ENCODE measurements around the gene BCR. TPM values are rescaled to one million over a fixed set of nuclear protein-coding genes. Genes with fewer than 3 reads are reported as not detected.

BCR gene
- total and polyA plus RNA-seq, 2 of the 8 experiments (the other 6 are each of a cell fraction or from before 2014, with no cell fraction given) = 66.7 to 130 TPM

DNA sequence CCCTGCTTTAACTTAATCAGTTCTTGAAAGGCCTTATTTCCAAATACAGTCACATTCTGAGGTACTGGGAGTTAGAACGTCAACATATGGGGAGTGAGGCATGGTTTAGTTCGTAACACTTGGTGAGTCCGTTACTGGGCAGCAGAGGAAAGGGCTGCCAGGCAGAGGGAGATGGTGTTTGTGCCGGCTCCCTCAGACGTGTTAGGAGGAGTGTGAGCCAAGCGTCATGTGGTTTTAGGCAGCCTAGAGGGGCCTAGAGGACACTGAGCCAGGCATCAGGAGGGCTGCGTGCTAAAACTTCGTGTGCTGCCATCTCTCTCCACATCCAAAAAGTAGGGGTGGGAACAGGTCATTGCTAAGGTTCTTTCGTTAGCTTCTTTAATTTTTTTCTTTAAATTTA, 10.2 kb downstream of the BCR start:
- Histone ChIP-seq H3K18ac (ENCODE audit: extremely low read depth, low read length) (no peak overlapping the region), H2BK120ac (replicated peaks; ENCODE audit: low read depth, low read length) (no peak overlapping the region), H2BK15ac (ENCODE audit: low read length) (no peak overlapping the region), H4K91ac (replicated peaks; ENCODE audit: insufficient read length, low read length) (no peak overlapping the region), H3K27me3 (replicated peaks in 1 of 4; ENCODE audit: control insufficient read depth in 3 of 4, extremely low read depth in 1 of 4, insufficient read depth in 3 of 4, low read length in 3 of 4) (no peaks in the 10 kb centered on the region), H3K9ac (replicated peaks in 1 of 4; ENCODE audit: extremely low read depth in 1 of 4, low read depth in 3 of 4, low read length in 3 of 4) (no peak overlapping the region), H2BK5ac (ENCODE audit: low read depth, low read length) (no peak overlapping the region), H4K5ac (ENCODE audit: insufficient read length, low read depth, low read length) (no peak overlapping the region), H2AFZ (ENCODE audit: low read length) (no peak overlapping the region), H3K4me1 (replicated peaks in 1 of 4; ENCODE audit: control insufficient read depth in 3 of 4, insufficient read depth in 4 of 4, low read length in 3 of 4) (peaks cover 7 to 23% (median 14%) of the 10 kb centered on the region in 4 experiments; a peak in 6 of 7 replicates), H3K4ac (replicated peaks; ENCODE audit: insufficient read length, low read depth, low read length) (no peak overlapping the region), H3K14ac (ENCODE audit: insufficient read length) (no peak overlapping the region), H2BK20ac (ENCODE audit: low read length) (no peak overlapping the region), H3K56ac (replicated peaks; ENCODE audit: insufficient read length, low read depth, low read length) (no peak overlapping the region), H4K8ac (ENCODE audit: extremely low read depth, insufficient read depth, low read length) (no peak overlapping the region), H4K20me1 (replicated peaks in 1 of 2; ENCODE audit: control insufficient read depth in 1 of 2, insufficient read depth in 2 of 2, low read length in 2 of 2) (peaks cover 33 to 47% of the 10 kb centered on the region in 2 experiments), H3K9me3 (ENCODE audit: insufficient read depth in 2 of 2, low read depth in 1 of 2, low read length in 1 of 2) (no peaks in the 10 kb centered on the region), H2BK12ac (ENCODE audit: low read depth, low read length) (no peak overlapping the region), H3K36me3 (ENCODE audit: control insufficient read depth in 2 of 4, insufficient read depth in 4 of 4, low read length in 3 of 4) (no peaks in the 10 kb centered on the region), H3K79me2 (ENCODE audit: control insufficient read depth in 1 of 2, insufficient read depth in 2 of 2, low read length in 2 of 2) (peaks cover 30 to 97% of the 10 kb centered on the region in 2 experiments), H3K27ac (ENCODE audit: low read depth, low read length) (no peak overlapping the region), H3K4me3 (ENCODE audit: extremely low read depth in 1 of 4, insufficient read depth in 2 of 4, low read depth in 3 of 4, low read length in 4 of 4) (no peak overlapping the region), H2AK5ac (ENCODE audit: low read depth, low read length) (no peak overlapping the region), H3K4me2 (ENCODE audit: insufficient read depth in 1 of 2, low read depth in 2 of 2, low read length in 2 of 2) (no peak overlapping the region), H3K79me1 (ENCODE audit: low read depth, low read length) (peaks cover 15% of the 10 kb centered on the region), H3K23ac (ENCODE audit: insufficient read length) (no peak overlapping the region), H3K23me2 (ENCODE audit: low read depth, low read length) (no peaks in the 10 kb centered on the region)
- POLR2A ChIA-PET (ENCODE audit: partially characterized antibody) = no interaction called here
- WGBS, 2 experiments (ENCODE audit: extremely low coverage in 1 of 2, insufficient coverage in 1 of 2, insufficient read length in 1 of 2, insufficient replicate concordance in 2 of 2, low coverage in 1 of 2, low lambda C conversion rate in 2 of 2, missing lambda C conversion rate in 1 of 2) = 87% methylated on average over 9 of the region's 9 CpGs; no CpG with 5 or more reads in 1 of the 2 experiments
- CTCF ChIA-PET (ENCODE audit: partially characterized antibody) = interaction anchor here (0.8 to 24.3 kb wide), 4 partner anchors 9 to 92 kb away, joined by 3 to 358 read pairs (median 6); no protein-coding TSS in a partner anchor
- no peak for FAIRE-seq
- DNase-seq (ENCODE audit: low read depth in 1 of 2, low spot score in 2 of 2) = no peak
- TF ChIP-seq RNF2 (IDR thresholded peaks at IDR 0.05; ENCODE audit: borderline replicate concordance, low read depth, low read length, missing control alignments, poor library complexity, severe bottlenecking) = no peak
- no peak for TF ChIP-seq CBX5 (IDR thresholded peaks at IDR 0.05; ENCODE audit: low read depth, low read length)
- no peak for TF ChIP-seq JUN (IDR thresholded peaks at IDR 0.05; ENCODE audit: low read depth, low read length)
- no peak for TF ChIP-seq TCF12 (IDR thresholded peaks at IDR 0.05; ENCODE audit: low read depth, low read length)
- TF ChIP-seq SIRT6 (IDR thresholded peaks at IDR 0.05; ENCODE audit: low read length) = no peak
- no peak for TF ChIP-seq EZH2 (IDR thresholded peaks at IDR 0.05; ENCODE audit: low read depth, low read length, severe bottlenecking)
- TF ChIP-seq POLR2AphosphoS5 (IDR thresholded peaks at IDR 0.05; ENCODE audit: low read depth, low read length) = no peak
- TF ChIP-seq SP1 (IDR thresholded peaks at IDR 0.05; ENCODE audit: low read depth, low read length) = no peak
- no peak for TF ChIP-seq SUZ12 (IDR thresholded peaks at IDR 0.05; ENCODE audit: low read length)
- no peak for TF ChIP-seq GABPA (IDR thresholded peaks at IDR 0.05; ENCODE audit: borderline replicate concordance, insufficient read depth, low read length)
- TF ChIP-seq BCL11A (IDR thresholded peaks at IDR 0.05; ENCODE audit: low read depth in 2 of 2, low read length in 2 of 2) = no peak
- TF ChIP-seq RBBP5 (IDR thresholded peaks at IDR 0.05; ENCODE audit: borderline replicate concordance, low read depth, low read length) = no peak
- no peak for TF ChIP-seq SRF (IDR thresholded peaks at IDR 0.05; ENCODE audit: low read depth, low read length)

All from H1 (cell line).